ENCODE results near the gene B4GALT1.

The B4GALT1 gene

DNA sequence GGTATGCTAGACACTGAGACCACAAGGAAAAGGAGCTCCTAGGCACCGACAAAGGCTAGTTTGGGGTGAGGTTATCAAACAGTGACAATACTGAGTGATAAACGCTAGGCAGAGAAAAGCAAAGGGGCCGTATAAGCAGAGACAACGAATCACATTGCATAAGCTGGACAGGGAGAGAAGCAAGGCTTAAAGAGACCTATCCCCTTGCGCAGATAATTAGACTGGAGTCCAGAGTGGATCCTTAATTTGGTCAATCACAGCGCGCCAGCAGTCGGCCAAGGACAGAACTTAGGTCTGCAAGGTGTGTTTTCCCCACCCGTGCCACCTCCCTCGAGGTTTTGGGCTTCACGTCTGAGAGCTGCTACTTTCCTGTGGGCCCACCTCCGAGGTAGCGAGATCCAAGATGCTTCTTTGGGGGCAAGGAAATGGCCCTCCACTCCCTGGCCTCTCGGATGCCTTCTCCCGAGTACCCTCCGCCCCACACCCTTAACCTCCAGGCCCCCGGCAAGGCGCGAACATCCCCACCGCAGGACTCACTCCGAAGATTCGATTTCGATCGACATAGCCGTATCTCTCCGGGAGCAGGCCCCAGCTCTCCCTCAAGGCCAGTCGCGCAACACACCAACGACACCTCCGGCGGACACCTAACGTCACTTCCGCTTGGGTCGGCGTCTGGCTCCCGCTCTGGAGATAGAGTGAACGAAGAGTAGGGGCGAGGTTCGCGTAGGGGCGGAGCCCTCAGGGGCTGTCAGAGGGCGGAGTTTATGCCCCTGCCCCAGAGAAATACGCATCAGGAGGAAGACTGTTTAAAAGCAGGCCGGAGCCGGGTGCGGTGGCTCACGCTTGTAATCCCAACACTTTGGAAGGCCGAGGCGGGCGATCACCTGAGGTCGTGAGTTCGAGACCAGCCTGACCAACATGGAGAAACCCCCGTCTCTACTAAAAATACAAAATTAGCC lies 90.8 kb downstream of the B4GALT1 start, which contains the start of gene SMU1:
Gene SMU1, minus strand, starts transcription at position 629 of the 959 bp plus-strand sequence. Its CDS starts 66 bp downstream, at position 563.
- peak; percentile 97 for FAIRE-seq
- peak; percentile 90 for DNase-seq (ENCODE audit: insufficient read length)
- TF ChIP-seq TAF1 (IDR thresholded peaks at IDR 0.05; ENCODE audit: borderline replicate concordance, low read depth, low read length) = peak; percentile 38; the same call in 1 of the 2 replicates
- peak; percentile 79 for TF ChIP-seq POLR2A (IDR thresholded peaks at IDR 0.05; ENCODE audit: low read depth, low read length)
- TF ChIP-seq POLR2AphosphoS5 (IDR thresholded peaks at IDR 0.05; ENCODE audit: low read depth, low read length) = peak; percentile 82

DNA sequence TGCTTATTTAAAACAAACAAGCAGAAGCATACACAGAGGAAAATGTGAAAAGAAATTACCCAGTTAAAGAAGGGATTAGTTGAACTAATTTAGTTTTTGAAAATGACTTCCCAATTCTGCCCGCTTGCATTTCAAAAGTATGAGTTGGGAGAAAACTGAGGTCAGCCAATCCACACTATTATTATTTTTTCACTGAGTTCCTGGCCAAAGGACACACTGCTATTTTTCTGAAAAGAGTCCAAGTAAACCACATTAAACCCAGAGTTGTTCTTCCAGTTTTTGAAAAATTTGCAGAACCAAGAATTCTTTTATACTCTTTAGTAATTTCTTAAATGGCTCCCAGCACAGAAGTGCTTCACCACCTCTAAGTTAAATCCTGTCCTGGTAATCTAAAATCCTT lies 98.1 kb downstream of the B4GALT1 start:
- no peak for FAIRE-seq
- no peak for DNase-seq (ENCODE audit: insufficient read length)
- no peak for TF ChIP-seq POLR2A (IDR thresholded peaks at IDR 0.05; ENCODE audit: low read depth, low read length)
- TF ChIP-seq TAF1 (IDR thresholded peaks at IDR 0.05; ENCODE audit: borderline replicate concordance, low read depth, low read length) = no peak
- TF ChIP-seq POLR2AphosphoS5 (IDR thresholded peaks at IDR 0.05; ENCODE audit: low read depth, low read length) = no peak

DNA sequence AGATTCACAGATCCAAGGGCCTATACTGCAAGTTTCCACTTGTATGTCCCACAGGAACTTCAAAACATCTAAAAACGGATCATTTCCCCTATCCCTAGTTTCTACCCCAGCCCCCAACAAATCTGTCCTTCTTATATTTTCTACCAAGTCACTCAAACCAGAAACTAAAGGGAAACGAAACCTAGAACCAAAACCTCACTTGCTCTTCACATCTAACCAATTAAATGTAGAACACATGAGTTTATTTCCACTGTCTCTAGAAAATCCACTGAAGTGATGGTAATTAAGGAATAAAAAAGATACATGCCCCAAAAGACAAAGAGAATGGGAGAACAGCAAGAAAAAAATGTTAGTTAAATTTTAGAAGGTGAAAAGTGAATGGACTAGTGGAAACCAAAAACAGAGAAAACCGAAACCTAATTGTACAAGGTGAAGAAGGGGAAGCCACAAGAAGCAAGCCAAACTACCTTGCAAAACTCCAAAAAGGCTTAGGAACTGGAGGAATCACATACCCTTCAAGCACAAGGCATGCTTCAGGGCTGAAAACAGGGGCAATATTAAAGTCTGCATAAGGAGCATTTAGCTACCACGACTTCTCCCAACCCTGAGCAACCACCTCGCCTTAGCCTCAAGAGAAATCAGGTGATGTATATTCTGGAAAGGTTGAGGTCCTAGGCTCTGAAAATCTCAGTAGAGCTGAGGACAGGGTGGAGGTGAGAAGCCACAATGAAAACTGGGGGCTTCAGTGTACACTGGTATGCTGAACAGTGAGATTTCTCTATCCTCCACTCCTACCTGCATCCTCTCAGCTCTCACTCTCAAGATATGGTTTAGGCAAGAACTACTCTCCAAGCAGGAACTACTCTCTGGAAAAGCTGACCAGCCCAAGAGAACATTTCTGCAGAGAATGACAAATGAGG lies 101.7 kb downstream of the B4GALT1 start:
- TF ChIP-seq POLR2A (IDR thresholded peaks at IDR 0.05; ENCODE audit: low read depth, low read length) (no peak), POLR2AphosphoS5 (IDR thresholded peaks at IDR 0.05; ENCODE audit: low read depth, low read length) (no peak), TAF1 (IDR thresholded peaks at IDR 0.05; ENCODE audit: borderline replicate concordance, low read depth, low read length) (no peak)
- DNase-seq (ENCODE audit: insufficient read length) = no peak
- FAIRE-seq = peak; percentile 70

Data from GM12892 (cell line).